HepG2 (cell line): ENCODE data around the gene ARHGAP29. TPM values are rescaled to one million over a fixed set of nuclear protein-coding genes. Genes with fewer than 3 reads are reported as not detected.

ENCODE experiments used
- CC2D1A ChIP-seq: sonication (generic); formaldehyde crosslinking; IDR thresholded peaks from 2 replicates; pipeline ENCODE4 v1.8.1; 2023; ENCODE audit warnings: mild to moderate bottlenecking, missing genetic modification reagents
- ETV6 ChIP-seq: sonication (generic); formaldehyde crosslinking; conservative IDR thresholded peaks from 2 replicates; pipeline ENCODE4 v1.4.0; 2020; ENCODE audit warnings: missing genetic modification reagents
- FLYWCH1 ChIP-seq: sonication (generic); formaldehyde crosslinking; IDR thresholded peaks from 2 replicates; pipeline ENCODE4 v1.8.1; 2023; ENCODE audit warnings: mild to moderate bottlenecking, missing genetic modification reagents
- GMEB2 ChIP-seq: IDR thresholded peaks from 2 replicates; pipeline ENCODE4 v1.6.1; 2016; ENCODE audit warnings: missing biosample characterization, missing genetic modification reagents, low read depth
- HDAC6 ChIP-seq: fragments of 200-600 bp; sonication (generic); IDR thresholded peaks from 2 replicates; pipeline ENCODE4 v1.7.0; 2017; ENCODE audit warnings: mild to moderate bottlenecking, antibody characterized with exemption, low read length, low read depth
- JUND ChIP-seq: sonication (generic); formaldehyde crosslinking; IDR thresholded peaks from 2 replicates; pipeline ENCODE4 v1.8.0; 2022; ENCODE audit warnings: mild to moderate bottlenecking, missing genetic modification reagents
- KDM6A ChIP-seq: IDR thresholded peaks from 2 replicates; pipeline ENCODE4 v1.6.1; 2016; ENCODE audit warnings: low read depth
- NFIB ChIP-seq: sonication (generic); formaldehyde crosslinking; IDR thresholded peaks from 2 replicates; pipeline ENCODE4 v1.9.0; 2021; ENCODE audit warnings: missing genetic modification reagents, mild to moderate bottlenecking, borderline replicate concordance
- PAXIP1 ChIP-seq: sonication (generic); formaldehyde crosslinking; conservative IDR thresholded peaks from 2 replicates; pipeline ENCODE4 v1.4.0; 2020; ENCODE audit warnings: mild to moderate bottlenecking, missing genetic modification reagents, moderate library complexity
- POLR2AphosphoS5 ChIP-seq: IDR thresholded peaks from 2 replicates; pipeline ENCODE4 v1.6.1; 2012; ENCODE audit warnings: low read depth, low read length
- RBM22 ChIP-seq: fragments of 200-400 bp; formaldehyde crosslinking; optimal IDR thresholded peaks from 2 replicates; pipeline ENCODE3; 2017; ENCODE audit warnings: mild to moderate bottlenecking, low read length, moderate library complexity
- TERF1 ChIP-seq: sonication (generic); formaldehyde crosslinking; IDR thresholded peaks from 2 replicates; pipeline ENCODE4 v1.8.0; 2022; ENCODE audit warnings: mild to moderate bottlenecking, missing genetic modification reagents, moderate library complexity
- THRA ChIP-seq: sonication (generic); formaldehyde crosslinking; IDR thresholded peaks from 2 replicates; pipeline ENCODE4 v1.4.0; 2020; ENCODE audit warnings: missing genetic modification reagents, borderline replicate concordance
- ZHX1 ChIP-seq: sonication (generic); formaldehyde crosslinking; IDR thresholded peaks from 2 replicates; pipeline ENCODE4 v1.8.1; 2022; ENCODE audit warnings: low read depth, mild to moderate bottlenecking, missing genetic modification reagents
- ZNF101 ChIP-seq: sonication (generic); formaldehyde crosslinking; IDR thresholded peaks from 2 replicates; pipeline ENCODE4 v1.4.0; 2020; ENCODE audit warnings: mild to moderate bottlenecking, low read depth, missing genetic modification reagents, borderline replicate concordance
- ZNF234 ChIP-seq: sonication (generic); formaldehyde crosslinking; conservative IDR thresholded peaks from 2 replicates; pipeline ENCODE4 v1.5.1; 2020; ENCODE audit warnings: mild to moderate bottlenecking, missing genetic modification reagents
- ZNF570 ChIP-seq: sonication (generic); formaldehyde crosslinking; IDR thresholded peaks from 2 replicates; pipeline ENCODE4 v1.4.0; 2020; ENCODE audit warnings: mild to moderate bottlenecking, missing genetic modification reagents, borderline replicate concordance
- ZNF777 ChIP-seq: sonication (generic); formaldehyde crosslinking; IDR thresholded peaks from 2 replicates; pipeline ENCODE4 v1.4.0; 2020; ENCODE audit warnings: missing genetic modification reagents
- polyA plus RNA-seq, 8 experiments: library from polyadenylated mRNA; depleted of rRNA in 3 of 8; stranded (reverse) in 7 of 8; unstranded in 1 of 8; fragments of >200 nt; fragmentation: Illumina TruSeq in 4 of 8; extraction: Trizol in 4 of 8; gene quantifications; 2 replicates each; pipeline versions ENCODE4 v1.2.1 to v1.2.3, GENCODE V29; 2011 to 2016; ENCODE audit warnings: low read depth in 4 of 8, missing spikeins in 1 of 8, mixed read lengths in 1 of 8; ENCODE audit not compliant: insufficient read depth in 1 of 8
- total RNA-seq, 5 experiments: library from RNA; depleted of rRNA; stranded (reverse); fragments of >200 nt; fragmentation: Illumina TruSeq; extraction: Trizol; gene quantifications; 2 replicates each; pipeline ENCODE4 v1.2.3, GENCODE V29; 2016; ENCODE audit warnings: low read depth in 1 of 5

Gene ARHGAP29
- total and polyA plus RNA-seq, 2 of the 13 experiments (the other 11 are each of a cell fraction or from before 2014, with no cell fraction given), result 12.8 to 18.3 TPM

GRCh38 chr1:94125551-94126514 is 111.6 kb downstream of the ARHGAP29 start (continued):
- no peak for TF ChIP-seq ZHX1 (CRISPR knock-in tag)
- no peak for TF ChIP-seq ZNF777 (CRISPR knock-in tag)
- no peak for TF ChIP-seq RBM22
- TF ChIP-seq POLR2AphosphoS5, result peak; percentile 62
- no peak for TF ChIP-seq HDAC6
- TF ChIP-seq PAXIP1 (CRISPR knock-in tag), result peak; percentile 98
- TF ChIP-seq KDM6A (CRISPR knock-in tag), result peak; percentile 95
- TF ChIP-seq NFIB (CRISPR knock-in tag), result no peak
- TF ChIP-seq JUND, result no peak
- no peak for TF ChIP-seq ZNF570
- no peak for TF ChIP-seq ZNF101 (CRISPR knock-in tag)
- TF ChIP-seq THRA (CRISPR knock-in tag), result peak; percentile 99
- TF ChIP-seq ETV6 (CRISPR knock-in tag), result no peak
- no peak for TF ChIP-seq CC2D1A
- TF ChIP-seq TERF1, result no peak
- TF ChIP-seq GMEB2, result no peak
- TF ChIP-seq FLYWCH1 (CRISPR knock-in tag), result no peak
- no peak for TF ChIP-seq ZNF234
